HL-60 (cell line): ENCODE measurements around the gene BMPER.

Experiments used
- DNase-seq, 2 experiments: peaks; one replicate each; pipeline ENCODE4 v3.0.0-alpha.2; 2010 to 2020; ENCODE audit warnings: low read depth in 1 of 2, low spot score in 1 of 2
- H3K27ac ChIP-seq: fragments of 250-450 bp; sonication (Bioruptor Pico); replicated peaks from 2 replicates; pipeline ENCODE4 v1.5.1; 2020; ENCODE audit warnings: mild to moderate bottlenecking, moderate library complexity
- H3K27me3 ChIP-seq: fragments of 250-450 bp; sonication (Bioruptor Pico); 2 replicates; pipeline ENCODE4 v1.5.1; 2021; ENCODE audit warnings: mild to moderate bottlenecking, moderate library complexity; ENCODE audit not compliant: insufficient read depth, poor library complexity, severe bottlenecking
- H3K4me3 ChIP-seq: replicated peaks from 2 replicates; pipeline ENCODE4 v1.5.1; 2011; ENCODE audit warnings: mild to moderate bottlenecking, control low read depth, low read length; ENCODE audit not compliant: insufficient read depth
- GABPA ChIP-seq: IDR thresholded peaks from 2 replicates; pipeline ENCODE4 v1.6.1; 2012; ENCODE audit warnings: low read depth
- POLR2AphosphoS5 ChIP-seq: IDR thresholded peaks from 2 replicates; pipeline ENCODE4 v1.6.1; 2012; ENCODE audit warnings: low read depth
- SPI1 ChIP-seq: IDR thresholded peaks from 2 replicates; pipeline ENCODE4 v1.6.1; 2012; ENCODE audit warnings: low read depth, mild to moderate bottlenecking, borderline replicate concordance
- TF ChIP-seq, protein P1 (sequence below): IDR thresholded peaks from 2 replicates; pipeline ENCODE4 v1.6.1; 2012; ENCODE audit warnings: low read depth; ENCODE audit not compliant: insufficient replicate concordance
- TF ChIP-seq, protein P2 (sequence below): IDR thresholded peaks from one replicate; pipeline ENCODE4 v1.5.1; 2011; ENCODE audit warnings: low read length, control low read depth, inconsistent platforms; ENCODE audit not compliant: insufficient read depth

The BMPER gene

DNA sequence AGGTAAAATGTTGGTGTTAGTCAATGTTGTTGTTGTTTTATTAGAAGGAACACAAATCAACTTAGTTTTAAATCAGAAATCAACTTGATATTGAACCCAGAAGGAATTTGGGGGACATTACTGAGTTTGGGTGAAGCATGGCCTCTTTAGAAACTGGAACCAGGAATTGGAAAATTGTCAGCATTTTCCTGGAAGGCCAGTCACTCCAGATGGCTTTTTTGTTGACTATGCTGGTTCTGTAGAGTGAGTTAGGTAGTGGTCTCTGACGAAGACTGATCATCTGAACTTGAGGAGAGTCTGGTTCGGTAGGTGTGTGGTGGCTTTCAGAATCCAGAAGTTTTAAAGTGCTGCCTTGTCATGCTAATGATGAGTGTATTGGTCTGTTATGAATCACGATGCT lies 111.5 kb downstream of the BMPER start:
- no peak overlapping the region for H3K27ac ChIP-seq
- TF ChIP-seq, protein P1, sequence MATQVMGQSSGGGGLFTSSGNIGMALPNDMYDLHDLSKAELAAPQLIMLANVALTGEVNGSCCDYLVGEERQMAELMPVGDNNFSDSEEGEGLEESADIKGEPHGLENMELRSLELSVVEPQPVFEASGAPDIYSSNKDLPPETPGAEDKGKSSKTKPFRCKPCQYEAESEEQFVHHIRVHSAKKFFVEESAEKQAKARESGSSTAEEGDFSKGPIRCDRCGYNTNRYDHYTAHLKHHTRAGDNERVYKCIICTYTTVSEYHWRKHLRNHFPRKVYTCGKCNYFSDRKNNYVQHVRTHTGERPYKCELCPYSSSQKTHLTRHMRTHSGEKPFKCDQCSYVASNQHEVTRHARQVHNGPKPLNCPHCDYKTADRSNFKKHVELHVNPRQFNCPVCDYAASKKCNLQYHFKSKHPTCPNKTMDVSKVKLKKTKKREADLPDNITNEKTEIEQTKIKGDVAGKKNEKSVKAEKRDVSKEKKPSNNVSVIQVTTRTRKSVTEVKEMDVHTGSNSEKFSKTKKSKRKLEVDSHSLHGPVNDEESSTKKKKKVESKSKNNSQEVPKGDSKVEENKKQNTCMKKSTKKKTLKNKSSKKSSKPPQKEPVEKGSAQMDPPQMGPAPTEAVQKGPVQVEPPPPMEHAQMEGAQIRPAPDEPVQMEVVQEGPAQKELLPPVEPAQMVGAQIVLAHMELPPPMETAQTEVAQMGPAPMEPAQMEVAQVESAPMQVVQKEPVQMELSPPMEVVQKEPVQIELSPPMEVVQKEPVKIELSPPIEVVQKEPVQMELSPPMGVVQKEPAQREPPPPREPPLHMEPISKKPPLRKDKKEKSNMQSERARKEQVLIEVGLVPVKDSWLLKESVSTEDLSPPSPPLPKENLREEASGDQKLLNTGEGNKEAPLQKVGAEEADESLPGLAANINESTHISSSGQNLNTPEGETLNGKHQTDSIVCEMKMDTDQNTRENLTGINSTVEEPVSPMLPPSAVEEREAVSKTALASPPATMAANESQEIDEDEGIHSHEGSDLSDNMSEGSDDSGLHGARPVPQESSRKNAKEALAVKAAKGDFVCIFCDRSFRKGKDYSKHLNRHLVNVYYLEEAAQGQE: no peak
- no peak for TF ChIP-seq GABPA
- TF ChIP-seq, protein P2, sequence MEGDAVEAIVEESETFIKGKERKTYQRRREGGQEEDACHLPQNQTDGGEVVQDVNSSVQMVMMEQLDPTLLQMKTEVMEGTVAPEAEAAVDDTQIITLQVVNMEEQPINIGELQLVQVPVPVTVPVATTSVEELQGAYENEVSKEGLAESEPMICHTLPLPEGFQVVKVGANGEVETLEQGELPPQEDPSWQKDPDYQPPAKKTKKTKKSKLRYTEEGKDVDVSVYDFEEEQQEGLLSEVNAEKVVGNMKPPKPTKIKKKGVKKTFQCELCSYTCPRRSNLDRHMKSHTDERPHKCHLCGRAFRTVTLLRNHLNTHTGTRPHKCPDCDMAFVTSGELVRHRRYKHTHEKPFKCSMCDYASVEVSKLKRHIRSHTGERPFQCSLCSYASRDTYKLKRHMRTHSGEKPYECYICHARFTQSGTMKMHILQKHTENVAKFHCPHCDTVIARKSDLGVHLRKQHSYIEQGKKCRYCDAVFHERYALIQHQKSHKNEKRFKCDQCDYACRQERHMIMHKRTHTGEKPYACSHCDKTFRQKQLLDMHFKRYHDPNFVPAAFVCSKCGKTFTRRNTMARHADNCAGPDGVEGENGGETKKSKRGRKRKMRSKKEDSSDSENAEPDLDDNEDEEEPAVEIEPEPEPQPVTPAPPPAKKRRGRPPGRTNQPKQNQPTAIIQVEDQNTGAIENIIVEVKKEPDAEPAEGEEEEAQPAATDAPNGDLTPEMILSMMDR: no peak
- TF ChIP-seq SPI1: no peak
- H3K4me3 ChIP-seq: no peak overlapping the region
- no peaks in the 10 kb centered on the region for H3K27me3 ChIP-seq
- no peak for DNase-seq

DNA sequence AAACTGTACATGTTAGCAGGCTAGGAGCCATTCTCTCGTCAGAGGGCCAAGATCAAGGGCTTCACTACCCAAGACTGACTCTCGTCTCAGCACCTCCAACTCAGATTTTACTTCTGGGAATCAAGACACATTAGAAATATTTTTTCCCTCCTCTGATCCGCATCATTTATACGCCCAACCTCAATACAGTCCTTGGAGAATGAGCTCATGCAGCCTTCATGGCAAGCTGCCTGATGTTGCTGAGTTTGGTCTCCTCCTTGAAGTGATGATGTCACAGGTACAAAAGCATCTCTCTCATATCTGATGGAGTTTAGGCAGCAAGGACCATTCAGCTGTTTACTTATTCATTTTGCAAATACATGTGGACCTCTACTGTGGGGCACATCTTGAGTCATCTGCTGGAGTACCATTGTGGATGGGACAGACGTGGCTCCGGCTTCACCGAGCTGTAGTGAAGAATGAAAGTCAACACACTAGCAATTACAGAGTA lies 114.0 kb downstream of the BMPER start:
- H3K27me3 ChIP-seq: no peaks in the 10 kb centered on the region
- no peak overlapping the region for H3K27ac ChIP-seq
- no peak overlapping the region for H3K4me3 ChIP-seq
- DNase-seq: no peak
- TF ChIP-seq, protein P2: no peak
- TF ChIP-seq SPI1: no peak
- TF ChIP-seq, protein P1: no peak
- TF ChIP-seq GABPA: no peak
- TF ChIP-seq POLR2AphosphoS5: no peak

DNA sequence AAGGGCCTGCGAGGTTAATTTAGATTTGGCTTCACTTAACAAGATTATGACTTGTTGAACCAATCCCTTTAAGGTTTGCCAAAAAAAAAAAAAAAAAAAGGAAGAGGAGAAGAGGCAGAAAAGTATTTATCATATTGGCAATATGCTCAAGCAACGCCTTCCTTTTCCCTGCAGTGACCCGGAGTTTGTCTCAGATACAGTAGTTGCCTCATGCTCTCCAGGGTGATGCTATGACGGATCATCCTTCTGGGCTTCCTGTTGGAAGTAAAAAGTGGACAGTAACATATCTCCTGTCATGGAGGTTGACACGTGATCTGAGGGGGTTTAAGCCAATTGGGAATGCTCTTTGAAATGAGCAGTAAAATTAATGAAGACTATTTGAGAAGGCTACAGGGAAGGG lies 117.3 kb downstream of the BMPER start:
- no peak for DNase-seq
- Histone ChIP-seq H3K4me3 (no peak overlapping the region), H3K27me3 (no peaks in the 10 kb centered on the region), H3K27ac (no peak overlapping the region)
- TF ChIP-seq SPI1 (no peak), GABPA (no peak), POLR2AphosphoS5 (no peak)
- TF ChIP-seq, protein P2: no peak
- TF ChIP-seq, protein P1: no peak
